Measurements from ENCODE around the gene ZNF165.
"Not testable (repeated sequence)": the region's sequence is repeated elsewhere in the genome, so short reads cannot be mapped to it uniquely, and the experiment has no call there.

ZNF165 gene

GRCh38 chr6:28090917-28091586 is 10.7 kb downstream of the ZNF165 start:
- Histone ChIP-seq H4K8ac (ENCODE audit: low read depth, low read length) (no peak overlapping the region), H3K27me3 (ENCODE audit: control insufficient read depth in 3 of 3, insufficient read depth in 3 of 3, low read depth in 1 of 3, low read length in 3 of 3) (no peaks in the 10 kb centered on the region), H2BK12ac (ENCODE audit: low read length) (no peak overlapping the region), H3K9ac (ENCODE audit: low read depth, low read length, poor library complexity) (no peak overlapping the region), H2BK15ac (ENCODE audit: low read length) (no peak overlapping the region), H3K4ac (ENCODE audit: low read length) (no peak overlapping the region), H3K79me1 (ENCODE audit: low read depth, low read length) (no peaks in the 10 kb centered on the region), H3K4me3 (ENCODE audit: low read length in 2 of 2) (no peak overlapping the region), H3K9me3 (replicated peaks in 1 of 2; ENCODE audit: control insufficient read depth in 2 of 2, insufficient read depth in 1 of 2, low read depth in 1 of 2, low read length in 2 of 2) (peaks cover 9 to 12% of the 10 kb centered on the region in 2 donors), H4K91ac (ENCODE audit: low read depth, low read length, poor library complexity) (no peak overlapping the region), H2BK5ac (ENCODE audit: low read length) (no peak overlapping the region), H3K36me3 (replicated peaks in 1 of 2; ENCODE audit: control insufficient read depth in 2 of 2, insufficient read depth in 2 of 2, low read length in 2 of 2) (no peaks in the 10 kb centered on the region), H3K18ac (ENCODE audit: low read length) (no peak overlapping the region), H2BK120ac (ENCODE audit: low read depth, low read length) (no peak overlapping the region), H3K27ac (replicated peaks; ENCODE audit: low read length) (no peak overlapping the region), H2AFZ (ENCODE audit: low read length) (no peak overlapping the region), H3K14ac (ENCODE audit: low read length) (no peak overlapping the region), H3K4me1 (ENCODE audit: control insufficient read depth in 2 of 2, insufficient read depth in 1 of 2, low read depth in 1 of 2, low read length in 2 of 2) (no peaks in the 10 kb centered on the region), H2AK5ac (ENCODE audit: low read depth, low read length) (no peak overlapping the region), H3K4me2 (ENCODE audit: insufficient read depth, low read length, poor library complexity, severe bottlenecking) (no peak overlapping the region), H3K23ac (ENCODE audit: low read depth, low read length, poor library complexity) (no peak overlapping the region)
- no peak for DNase-seq (ENCODE audit: low spot score)
- no CpG with 5 or more reads among the region's 33 CpGs for WGBS, 2 donors (ENCODE audit: extremely low coverage in 2 of 2, insufficient read length in 2 of 2, insufficient replicate concordance in 1 of 2)

GRCh38 chr6:28102222-28102621 is 21.9 kb downstream of the ZNF165 start:
- H3K4me1 ChIP-seq (ENCODE audit: control insufficient read depth in 2 of 2, insufficient read depth in 1 of 2, low read depth in 1 of 2, low read length in 2 of 2); H2BK5ac ChIP-seq (ENCODE audit: low read length); H4K8ac ChIP-seq (ENCODE audit: low read depth, low read length); H3K27me3 ChIP-seq (ENCODE audit: control insufficient read depth in 3 of 3, insufficient read depth in 3 of 3, low read depth in 1 of 3, low read length in 3 of 3); H3K9me3 ChIP-seq (replicated peaks in 1 of 2; ENCODE audit: control insufficient read depth in 2 of 2, insufficient read depth in 1 of 2, low read depth in 1 of 2, low read length in 2 of 2); H3K27ac ChIP-seq (replicated peaks; ENCODE audit: low read length); H3K36me3 ChIP-seq (replicated peaks in 1 of 2; ENCODE audit: control insufficient read depth in 2 of 2, insufficient read depth in 2 of 2, low read length in 2 of 2); DNase-seq (ENCODE audit: low spot score); H3K23ac ChIP-seq (ENCODE audit: low read depth, low read length, poor library complexity); H4K91ac ChIP-seq (ENCODE audit: low read depth, low read length, poor library complexity); H3K18ac ChIP-seq (ENCODE audit: low read length); H2BK15ac ChIP-seq (ENCODE audit: low read length); H2AK5ac ChIP-seq (ENCODE audit: low read depth, low read length); H3K14ac ChIP-seq (ENCODE audit: low read length); H3K9ac ChIP-seq (ENCODE audit: low read depth, low read length, poor library complexity); H3K4ac ChIP-seq (ENCODE audit: low read length); H2BK120ac ChIP-seq (ENCODE audit: low read depth, low read length); H2AFZ ChIP-seq (ENCODE audit: low read length); H3K4me2 ChIP-seq (ENCODE audit: insufficient read depth, low read length, poor library complexity, severe bottlenecking); H2BK12ac ChIP-seq (ENCODE audit: low read length); H3K79me1 ChIP-seq (ENCODE audit: low read depth, low read length); H3K4me3 ChIP-seq (ENCODE audit: low read length in 2 of 2): not testable (repeated sequence)
- WGBS, 2 donors (ENCODE audit: extremely low coverage in 2 of 2, insufficient read length in 2 of 2, insufficient replicate concordance in 1 of 2), result no CpG with 5 or more reads among the region's 7 CpGs

DNA sequence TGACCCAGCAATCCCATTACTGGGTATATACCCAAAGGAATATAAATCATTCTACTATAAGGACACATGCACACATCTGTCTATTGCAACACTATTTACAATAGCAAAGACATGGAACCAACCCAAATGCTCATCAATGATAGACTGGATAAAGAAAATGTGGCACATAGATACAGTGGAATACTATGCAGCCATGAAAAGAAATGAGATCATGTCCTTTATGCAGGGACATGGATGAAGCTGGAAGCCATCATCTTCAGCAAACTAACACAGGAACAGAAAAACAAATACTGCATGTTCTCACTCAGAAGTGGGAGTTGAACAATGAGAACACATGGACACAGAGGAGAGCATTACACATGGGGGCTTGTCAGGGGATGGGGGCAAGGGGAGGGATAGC is 22.3 kb downstream of the ZNF165 start:
- not testable (repeated sequence) for H2BK15ac ChIP-seq (ENCODE audit: low read length); H2BK120ac ChIP-seq (ENCODE audit: low read depth, low read length); H3K27me3 ChIP-seq (ENCODE audit: control insufficient read depth in 3 of 3, insufficient read depth in 3 of 3, low read depth in 1 of 3, low read length in 3 of 3); H3K4me3 ChIP-seq (ENCODE audit: low read length in 2 of 2); H3K18ac ChIP-seq (ENCODE audit: low read length); H2AK5ac ChIP-seq (ENCODE audit: low read depth, low read length); H3K4me2 ChIP-seq (ENCODE audit: insufficient read depth, low read length, poor library complexity, severe bottlenecking); H3K4ac ChIP-seq (ENCODE audit: low read length); H3K79me1 ChIP-seq (ENCODE audit: low read depth, low read length); DNase-seq (ENCODE audit: low spot score); H2BK5ac ChIP-seq (ENCODE audit: low read length); H3K9me3 ChIP-seq (replicated peaks in 1 of 2; ENCODE audit: control insufficient read depth in 2 of 2, insufficient read depth in 1 of 2, low read depth in 1 of 2, low read length in 2 of 2); H3K36me3 ChIP-seq (replicated peaks in 1 of 2; ENCODE audit: control insufficient read depth in 2 of 2, insufficient read depth in 2 of 2, low read length in 2 of 2); H4K8ac ChIP-seq (ENCODE audit: low read depth, low read length); H3K23ac ChIP-seq (ENCODE audit: low read depth, low read length, poor library complexity); H3K4me1 ChIP-seq (ENCODE audit: control insufficient read depth in 2 of 2, insufficient read depth in 1 of 2, low read depth in 1 of 2, low read length in 2 of 2); H2AFZ ChIP-seq (ENCODE audit: low read length); H3K9ac ChIP-seq (ENCODE audit: low read depth, low read length, poor library complexity); H2BK12ac ChIP-seq (ENCODE audit: low read length); H3K27ac ChIP-seq (replicated peaks; ENCODE audit: low read length); H4K91ac ChIP-seq (ENCODE audit: low read depth, low read length, poor library complexity); H3K14ac ChIP-seq (ENCODE audit: low read length)

- H3K18ac ChIP-seq (ENCODE audit: low read length), result peak overlapping the region; percentile 92
- H3K9ac ChIP-seq (ENCODE audit: low read depth, low read length, poor library complexity), result peak overlapping the region; percentile 90
- peak overlapping the region; percentile 26 for H3K14ac ChIP-seq (ENCODE audit: low read length)
- no peak overlapping the region for H3K4ac ChIP-seq (ENCODE audit: low read length)
- peak overlapping the region; percentile 85 for H3K4me2 ChIP-seq (ENCODE audit: insufficient read depth, low read length, poor library complexity, severe bottlenecking)
- H3K36me3 ChIP-seq (replicated peaks in 1 of 2; ENCODE audit: control insufficient read depth in 2 of 2, insufficient read depth in 2 of 2, low read length in 2 of 2), result no peaks in the 10 kb centered on the region
- H4K91ac ChIP-seq (ENCODE audit: low read depth, low read length, poor library complexity), result no peak overlapping the region
- peak overlapping the region; percentile 65 to 84 for H3K4me3 ChIP-seq (ENCODE audit: low read length in 2 of 2)
- no peak overlapping the region for H2BK12ac ChIP-seq (ENCODE audit: low read length)
- H2BK120ac ChIP-seq (ENCODE audit: low read depth, low read length), result no peak overlapping the region
- no peak overlapping the region for H2BK15ac ChIP-seq (ENCODE audit: low read length)
- no CpG with 5 or more reads among the region's 54 CpGs for WGBS, 2 donors (ENCODE audit: extremely low coverage in 2 of 2, insufficient read length in 2 of 2, insufficient replicate concordance in 1 of 2)
- H3K27me3 ChIP-seq (ENCODE audit: control insufficient read depth in 3 of 3, insufficient read depth in 3 of 3, low read depth in 1 of 3, low read length in 3 of 3), result no peaks in the 10 kb centered on the region
- H2BK5ac ChIP-seq (ENCODE audit: low read length), result no peak overlapping the region
- H3K23ac ChIP-seq (ENCODE audit: low read depth, low read length, poor library complexity), result peak overlapping the region; percentile 83
- H3K9me3 ChIP-seq (replicated peaks in 1 of 2; ENCODE audit: control insufficient read depth in 2 of 2, insufficient read depth in 1 of 2, low read depth in 1 of 2, low read length in 2 of 2), result no peaks in the 10 kb centered on the region
- peak; percentile 72 for DNase-seq (ENCODE audit: low spot score)
- peaks cover 0 to 2% of the 10 kb centered on the region in 2 donors for H3K4me1 ChIP-seq (ENCODE audit: control insufficient read depth in 2 of 2, insufficient read depth in 1 of 2, low read depth in 1 of 2, low read length in 2 of 2)
- H2AK5ac ChIP-seq (ENCODE audit: low read depth, low read length), result no peak overlapping the region
- peak overlapping the region; percentile 92 for H2AFZ ChIP-seq (ENCODE audit: low read length)
- no peaks in the 10 kb centered on the region for H3K79me1 ChIP-seq (ENCODE audit: low read depth, low read length)
- no peak overlapping the region for H3K27ac ChIP-seq (replicated peaks; ENCODE audit: low read length)
- no peak overlapping the region for H4K8ac ChIP-seq (ENCODE audit: low read depth, low read length)
Measured at GRCh38 chr6:28104392-28105244, 24.2 kb downstream of the ZNF165 start.
